ENCODE measurements around the gene THBD. TPM values are rescaled to one million over a fixed set of nuclear protein-coding genes. Genes with fewer than 3 reads are reported as not detected.

Gene THBD
- total RNA-seq, 1 experiment from 2014 or later = 0.28 TPM

DNA sequence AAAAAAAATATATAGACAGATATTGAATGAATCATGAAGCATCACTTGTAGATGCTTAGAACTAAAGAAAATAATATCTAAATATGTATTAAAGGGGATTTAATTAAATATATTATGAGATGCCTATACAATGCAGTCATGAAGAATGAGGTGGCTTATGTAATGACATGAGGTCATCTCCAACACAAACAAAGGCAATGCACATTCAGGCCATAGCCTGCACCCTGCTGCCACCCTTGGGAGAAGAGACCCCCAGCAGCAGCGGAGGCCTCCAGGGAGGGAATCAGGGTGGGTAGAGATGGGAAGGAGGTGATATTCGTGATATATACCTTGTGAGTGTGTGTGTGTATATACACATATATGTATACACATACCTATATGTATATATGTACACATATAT is 40.8 kb downstream of the THBD start:
- Histone ChIP-seq H2BK12ac (ENCODE audit: insufficient read length, low read depth, low read length) (no peak overlapping the region), H2BK20ac (ENCODE audit: low read depth, low read length, poor library complexity, severe bottlenecking) (no peak overlapping the region), H3K27me3 (ENCODE audit: insufficient read depth, low read length) (no peaks in the 10 kb centered on the region), H4K5ac (ENCODE audit: insufficient read length, low read depth, low read length) (no peak overlapping the region), H3T11ph (ENCODE audit: low read length) (no peak overlapping the region), H2BK15ac (ENCODE audit: low read depth, low read length) (no peak overlapping the region), H3K79me2 (ENCODE audit: insufficient read depth, low read length) (no peaks in the 10 kb centered on the region), H3K14ac (ENCODE audit: insufficient read depth, low read length) (no peak overlapping the region; the same call in 1 of the 2 replicates), H3K56ac (ENCODE audit: insufficient read length, low read depth, low read length) (no peak overlapping the region), H2AFZ (ENCODE audit: low read length) (no peak overlapping the region), H4K8ac (replicated peaks; ENCODE audit: insufficient read length, low read depth, low read length) (no peak overlapping the region), H3K79me1 (ENCODE audit: insufficient read depth, low read depth, low read length, poor library complexity, severe bottlenecking) (no peaks in the 10 kb centered on the region), H3K4me1 (ENCODE audit: insufficient read depth, low read length) (peaks cover 5% of the 10 kb centered on the region; the same call in 1 of the 2 replicates), H2BK5ac (ENCODE audit: insufficient read length, low read length) (no peak overlapping the region), H3K9ac (ENCODE audit: extremely low read depth, insufficient read length, low read length) (no peak overlapping the region), H3K9me3 (ENCODE audit: control insufficient read depth, low read depth, low read length) (no peaks in the 10 kb centered on the region), H3K4me2 (ENCODE audit: insufficient read depth, insufficient read length, low read length) (no peak overlapping the region), H2BK120ac (ENCODE audit: low read depth, low read length, poor library complexity, severe bottlenecking) (no peak overlapping the region), H2AK5ac (ENCODE audit: insufficient read length, low read length) (no peak overlapping the region), H4K20me1 (ENCODE audit: control insufficient read depth, insufficient read depth, insufficient read length) (no peaks in the 10 kb centered on the region), H3K4ac (ENCODE audit: low read depth, low read length) (no peak overlapping the region), H3K23ac (ENCODE audit: insufficient read length, low read depth, low read length) (no peak overlapping the region), H3K27ac (ENCODE audit: insufficient read length, low read depth, low read length) (no peak overlapping the region), H3K18ac (ENCODE audit: insufficient read length, low read depth, low read length) (no peak overlapping the region), H4K91ac (ENCODE audit: insufficient read length, low read depth, low read length) (no peak overlapping the region), H3K23me2 (ENCODE audit: insufficient read length, low read depth, low read length, poor library complexity, severe bottlenecking) (no peaks in the 10 kb centered on the region)
- peaks cover 7 to 10% of the 10 kb centered on the region in 2 experiments for H3K4me1 Mint-ChIP-seq
- no peaks in the 10 kb centered on the region for H3K9me3 Mint-ChIP-seq
- no peak overlapping the region for H3K27ac Mint-ChIP-seq
- no peak overlapping the region for H3K4me3 Mint-ChIP-seq
- H3K27me3 Mint-ChIP-seq (ENCODE audit: low read depth) = no peaks in the 10 kb centered on the region
- TF ChIP-seq, protein P1, sequence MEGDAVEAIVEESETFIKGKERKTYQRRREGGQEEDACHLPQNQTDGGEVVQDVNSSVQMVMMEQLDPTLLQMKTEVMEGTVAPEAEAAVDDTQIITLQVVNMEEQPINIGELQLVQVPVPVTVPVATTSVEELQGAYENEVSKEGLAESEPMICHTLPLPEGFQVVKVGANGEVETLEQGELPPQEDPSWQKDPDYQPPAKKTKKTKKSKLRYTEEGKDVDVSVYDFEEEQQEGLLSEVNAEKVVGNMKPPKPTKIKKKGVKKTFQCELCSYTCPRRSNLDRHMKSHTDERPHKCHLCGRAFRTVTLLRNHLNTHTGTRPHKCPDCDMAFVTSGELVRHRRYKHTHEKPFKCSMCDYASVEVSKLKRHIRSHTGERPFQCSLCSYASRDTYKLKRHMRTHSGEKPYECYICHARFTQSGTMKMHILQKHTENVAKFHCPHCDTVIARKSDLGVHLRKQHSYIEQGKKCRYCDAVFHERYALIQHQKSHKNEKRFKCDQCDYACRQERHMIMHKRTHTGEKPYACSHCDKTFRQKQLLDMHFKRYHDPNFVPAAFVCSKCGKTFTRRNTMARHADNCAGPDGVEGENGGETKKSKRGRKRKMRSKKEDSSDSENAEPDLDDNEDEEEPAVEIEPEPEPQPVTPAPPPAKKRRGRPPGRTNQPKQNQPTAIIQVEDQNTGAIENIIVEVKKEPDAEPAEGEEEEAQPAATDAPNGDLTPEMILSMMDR (conservative IDR thresholded peaks at IDR 0.05) = no peak
- whole genome bisulfite sequencing (ENCODE audit: extremely low coverage, insufficient read length, low lambda C conversion rate) = no CpG with 5 or more reads among the region's 2 CpGs
- H3K36me3 Mint-ChIP-seq (ENCODE audit: insufficient read depth in 1 of 3, low read depth in 3 of 3) = no peaks in the 10 kb centered on the region
- no peak for DNase-seq
